Caco-2 (cell line): ENCODE measurements around the gene NLGN2. TPM values are rescaled to one million over a fixed set of nuclear protein-coding genes. Genes with fewer than 3 reads are reported as not detected.

Experiments
- BruUV-seq: library from RNA; stranded (reverse); fragments of 400-500 nt; replicated peaks from 2 replicates; lab custom pipeline; 2021; lab: Mats Ljungman, UMichigan
- CTCF ChIA-PET: fragments of 300-600 bp; sonication (Branson Sonifier 250); formaldehyde crosslinking; loops from one replicate; lab custom pipeline; 2022; ENCODE audit warnings: antibody characterized with exemption; lab: Charles Lee
- POLR2A ChIA-PET: fragments of 300-600 bp; sonication (Branson Sonifier 250); formaldehyde crosslinking; loops from one replicate; lab custom pipeline; 2022; ENCODE audit warnings: antibody characterized with exemption; lab: Charles Lee
- DNase-seq, 2 experiments: peaks; one replicate each; pipeline versions ENCODE4 v3.0.0 to v3.0.0-alpha.2; 2020 to 2022
- H3K27me3 ChIP-seq: replicated peaks from 2 replicates; pipeline ENCODE4 v1.6.0; 2011; ENCODE audit warnings: low read length; ENCODE audit not compliant: control insufficient read depth, insufficient read depth
- H3K36me3 ChIP-seq: 2 replicates; pipeline ENCODE4 v1.5.1; 2011; ENCODE audit warnings: low read length; ENCODE audit not compliant: control insufficient read depth, insufficient read depth
- H3K4me1 ChIP-seq: fragments of 250-450 bp; sonication (Bioruptor Pico); 2 replicates; pipeline ENCODE4 v1.5.1; 2020; ENCODE audit warnings: mild to moderate bottlenecking
- H3K4me3 ChIP-seq: 2 replicates; pipeline ENCODE4 v1.5.1; 2011; ENCODE audit warnings: low read depth, mild to moderate bottlenecking, control low read depth, low read length
- H3K9me3 ChIP-seq: fragments of 250-450 bp; sonication (Bioruptor Pico); 2 replicates; pipeline ENCODE4 v1.5.1; 2020; ENCODE audit warnings: mild to moderate bottlenecking, moderate library complexity
- H3K27ac Mint-ChIP-seq: one replicate; pipeline ENCODE4 v1.8.0; 2022; ENCODE audit warnings: mixed read lengths; ENCODE audit not compliant: unreplicated experiment
- H3K27me3 Mint-ChIP-seq: one replicate; pipeline ENCODE4 v1.8.0; 2022; ENCODE audit warnings: mixed read lengths; ENCODE audit not compliant: insufficient read depth, unreplicated experiment
- H3K36me3 Mint-ChIP-seq: one replicate; pipeline ENCODE4 v1.8.0; 2022; ENCODE audit warnings: mild to moderate bottlenecking, mixed read lengths; ENCODE audit not compliant: insufficient read depth, unreplicated experiment
- H3K4me1 Mint-ChIP-seq: one replicate; pipeline ENCODE4 v1.8.0; 2022; ENCODE audit warnings: low read depth, mixed read lengths; ENCODE audit not compliant: unreplicated experiment
- H3K4me3 Mint-ChIP-seq: one replicate; pipeline ENCODE4 v1.8.0; 2022; ENCODE audit warnings: mild to moderate bottlenecking, moderate library complexity, mixed read lengths; ENCODE audit not compliant: unreplicated experiment
- H3K9me3 Mint-ChIP-seq: one replicate; pipeline ENCODE4 v1.8.0; 2022; ENCODE audit warnings: mixed read lengths; ENCODE audit not compliant: unreplicated experiment
- intact Hi-C: fragments of 100-400 bp; cut with micrococcal nuclease; formaldehyde crosslinking; loops from one replicate; pipeline ENCODE4 v1.10.0; 2022; ENCODE audit not compliant: unreplicated experiment
- total RNA-seq: library from RNA; stranded (reverse); gene quantifications from 2 replicates; pipeline ENCODE4 v1.2.3, GENCODE V29; 2022
- TF ChIP-seq, protein P1 (sequence below), 2 experiments: fragments of 200-600 bp in 1 of 2; IDR thresholded peaks; 1 replicate in 1 of 2; 2 replicates in 1 of 2; pipeline versions ENCODE4 v1.5.1 to v1.8.0; 2011 to 2022; ENCODE audit warnings: antibody characterized with exemption in 1 of 2, control low read depth in 1 of 2, inconsistent platforms in 1 of 2, low read depth in 1 of 2, low read length in 1 of 2, mild to moderate bottlenecking in 1 of 2, moderate library complexity in 1 of 2; ENCODE audit not compliant: insufficient read depth in 1 of 2, severe bottlenecking in 1 of 2, unreplicated experiment in 1 of 2

The NLGN2 gene
- total RNA-seq, 1 experiment from 2014 or later = 12.6 TPM

DNA sequence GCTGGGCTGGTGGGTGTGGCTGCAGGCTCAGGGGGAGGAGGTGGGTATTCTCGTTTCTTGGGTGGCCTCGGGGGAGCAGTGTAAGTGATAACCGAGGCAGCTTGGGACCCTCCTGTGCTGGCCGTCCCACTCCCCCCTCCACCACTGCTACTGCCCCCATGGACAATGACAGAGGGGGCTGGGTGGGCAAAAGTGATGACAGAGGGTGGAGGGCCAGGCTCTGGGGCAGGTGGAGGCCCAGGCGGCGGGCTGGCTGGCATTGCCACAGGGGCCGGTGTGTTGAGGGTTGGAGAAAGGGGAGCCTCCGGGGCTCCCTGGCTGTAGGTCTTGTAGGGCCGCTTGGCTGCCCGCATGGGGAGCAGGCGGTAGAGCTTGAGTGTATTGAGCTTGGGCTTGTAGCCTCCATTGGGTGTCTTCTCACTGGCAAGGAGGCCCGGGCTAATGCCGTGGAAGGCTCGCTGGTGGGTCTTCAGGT lies 55.8 kb downstream of the NLGN2 start:
- BruUV-seq = no TSS peak
- no peaks in the 10 kb centered on the region for H3K36me3 ChIP-seq
- Mint-ChIP-seq H3K27ac (no peak overlapping the region), H3K4me1 (peaks cover 5% of the 10 kb centered on the region), H3K36me3 (peaks cover 26% of the 10 kb centered on the region), H3K4me3 (no peak overlapping the region), H3K9me3 (no peaks in the 10 kb centered on the region), H3K27me3 (no peaks in the 10 kb centered on the region)
- H3K4me3 ChIP-seq = no peak overlapping the region
- POLR2A ChIA-PET = no interaction called here
- H3K9me3 ChIP-seq = no peaks in the 10 kb centered on the region
- intact Hi-C loops = no loop called here
- no peak for DNase-seq
- H3K4me1 ChIP-seq = no peaks in the 10 kb centered on the region
- no peaks in the 10 kb centered on the region for H3K27me3 ChIP-seq
- CTCF ChIA-PET = no interaction called here
- TF ChIP-seq, protein P1, sequence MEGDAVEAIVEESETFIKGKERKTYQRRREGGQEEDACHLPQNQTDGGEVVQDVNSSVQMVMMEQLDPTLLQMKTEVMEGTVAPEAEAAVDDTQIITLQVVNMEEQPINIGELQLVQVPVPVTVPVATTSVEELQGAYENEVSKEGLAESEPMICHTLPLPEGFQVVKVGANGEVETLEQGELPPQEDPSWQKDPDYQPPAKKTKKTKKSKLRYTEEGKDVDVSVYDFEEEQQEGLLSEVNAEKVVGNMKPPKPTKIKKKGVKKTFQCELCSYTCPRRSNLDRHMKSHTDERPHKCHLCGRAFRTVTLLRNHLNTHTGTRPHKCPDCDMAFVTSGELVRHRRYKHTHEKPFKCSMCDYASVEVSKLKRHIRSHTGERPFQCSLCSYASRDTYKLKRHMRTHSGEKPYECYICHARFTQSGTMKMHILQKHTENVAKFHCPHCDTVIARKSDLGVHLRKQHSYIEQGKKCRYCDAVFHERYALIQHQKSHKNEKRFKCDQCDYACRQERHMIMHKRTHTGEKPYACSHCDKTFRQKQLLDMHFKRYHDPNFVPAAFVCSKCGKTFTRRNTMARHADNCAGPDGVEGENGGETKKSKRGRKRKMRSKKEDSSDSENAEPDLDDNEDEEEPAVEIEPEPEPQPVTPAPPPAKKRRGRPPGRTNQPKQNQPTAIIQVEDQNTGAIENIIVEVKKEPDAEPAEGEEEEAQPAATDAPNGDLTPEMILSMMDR (IDR thresholded peaks at IDR 0.05; ENCODE audit: insufficient read depth in 1 of 2, low read depth in 1 of 2, low read length in 1 of 2, severe bottlenecking in 1 of 2, unreplicated experiment in 1 of 2) = no peak

DNA sequence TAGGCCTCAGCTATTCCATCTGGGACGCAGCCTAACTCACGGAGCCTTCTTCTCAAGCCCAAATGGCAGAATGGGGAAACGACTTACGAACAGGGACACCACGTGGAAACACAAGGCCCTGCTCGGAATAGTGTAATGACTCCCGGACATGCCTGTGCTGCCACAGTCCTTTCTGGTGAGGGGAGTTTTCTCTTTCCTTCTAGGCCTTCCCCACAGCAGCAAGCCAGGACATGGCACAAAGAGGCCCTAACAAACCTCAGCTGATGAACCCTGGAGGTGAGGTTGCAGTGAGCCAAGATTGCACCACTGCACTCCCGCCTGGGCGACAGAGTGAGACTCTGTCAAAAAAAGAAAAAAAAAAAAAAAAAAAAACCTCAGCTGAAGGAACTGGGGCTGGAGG lies 56.4 kb downstream of the NLGN2 start:
- Histone ChIP-seq H3K9me3 (no peaks in the 10 kb centered on the region), H3K4me3 (no peak overlapping the region), H3K36me3 (no peaks in the 10 kb centered on the region), H3K4me1 (no peaks in the 10 kb centered on the region), H3K27me3 (no peaks in the 10 kb centered on the region)
- TF ChIP-seq, protein P1 (IDR thresholded peaks at IDR 0.05; ENCODE audit: insufficient read depth in 1 of 2, low read depth in 1 of 2, low read length in 1 of 2, severe bottlenecking in 1 of 2, unreplicated experiment in 1 of 2) = no peak
- H3K4me3 Mint-ChIP-seq = no peak overlapping the region
- peaks cover 33% of the 10 kb centered on the region for H3K36me3 Mint-ChIP-seq
- CTCF ChIA-PET = interaction anchor here (0.6 kb wide), 1 partner anchor 24 kb away, joined by 3 read pairs; no protein-coding TSS in a partner anchor
- POLR2A ChIA-PET = interaction anchor here (0.7 kb wide), 1 partner anchor 27 kb away, joined by 3 read pairs; no protein-coding TSS in a partner anchor
- H3K27ac Mint-ChIP-seq = no peak overlapping the region
- intact Hi-C loops = no loop called here
- no peaks in the 10 kb centered on the region for H3K9me3 Mint-ChIP-seq
- no peak for DNase-seq
- no peaks in the 10 kb centered on the region for H3K27me3 Mint-ChIP-seq
- no TSS peak for BruUV-seq
- peaks cover 5% of the 10 kb centered on the region for H3K4me1 Mint-ChIP-seq

GRCh38 chr17:7465597-7466275 lies 58.1 kb downstream of the NLGN2 start:
- intact Hi-C loops = no loop called here
- POLR2A ChIA-PET = interaction anchor here (0.6 kb wide), 1 partner anchor 121 kb away, joined by 6 read pairs; no protein-coding TSS in a partner anchor
- no peak overlapping the region for H3K27ac Mint-ChIP-seq

More at GRCh38 chr17:7465597-7466275, 58.1 kb downstream of the NLGN2 start:
- BruUV-seq = no TSS peak
- peaks cover 33% of the 10 kb centered on the region for H3K36me3 Mint-ChIP-seq
- CTCF ChIA-PET = no interaction called here
- no peak for DNase-seq
- H3K4me3 ChIP-seq = no peak overlapping the region
- H3K4me3 Mint-ChIP-seq = no peak overlapping the region
- TF ChIP-seq, protein P1 (IDR thresholded peaks at IDR 0.05; ENCODE audit: insufficient read depth in 1 of 2, low read depth in 1 of 2, low read length in 1 of 2, severe bottlenecking in 1 of 2, unreplicated experiment in 1 of 2) = no peak
- H3K9me3 ChIP-seq = no peaks in the 10 kb centered on the region
- no peaks in the 10 kb centered on the region for H3K4me1 ChIP-seq
- H3K9me3 Mint-ChIP-seq = no peaks in the 10 kb centered on the region
- H3K27me3 ChIP-seq = no peaks in the 10 kb centered on the region
- peaks cover 5% of the 10 kb centered on the region for H3K4me1 Mint-ChIP-seq
- no peaks in the 10 kb centered on the region for H3K27me3 Mint-ChIP-seq
- no peaks in the 10 kb centered on the region for H3K36me3 ChIP-seq
